NCI-H2029 treated with DMSO at 0.1 percent for 48 hours (cell line): ENCODE results near the gene HDAC4.
"Not testable (repeated sequence)": the region's sequence is repeated elsewhere in the genome, so short reads cannot be mapped to it uniquely, and the experiment has no call there.

ENCODE experiments used
- DNase-seq: peaks from one replicate; lab custom pipeline; 2025; lab: John Stamatoyannopoulos, UW

The HDAC4 gene

GRCh38 chr2:239400596-239401066 is at the start of gene HDAC4:
Gene HDAC4, minus strand, starts transcription at chr2:239401020. Its CDS starts 48,321 bp downstream, at chr2:239352699.
- no peak for DNase-seq

DNA sequence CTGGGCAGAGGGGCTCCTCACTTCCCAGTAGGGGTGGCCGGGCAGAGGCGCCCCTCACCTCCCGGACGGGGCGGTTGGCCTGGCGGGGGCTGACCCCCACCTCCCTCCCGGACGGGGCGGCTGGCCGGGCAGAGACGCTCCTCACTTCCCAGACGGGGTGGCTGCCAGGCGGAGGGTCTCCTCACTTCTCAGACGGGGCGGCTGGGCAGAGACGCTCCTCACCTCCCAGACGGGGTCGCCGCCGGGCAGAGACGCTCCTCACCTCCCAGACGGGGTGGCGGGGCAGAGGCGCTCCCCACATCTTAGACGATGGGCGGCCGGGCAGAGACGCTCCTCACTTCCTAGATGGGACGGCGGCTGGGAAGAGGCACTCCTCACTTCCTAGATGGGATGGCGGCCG is 48.6 kb upstream of the HDAC4 start:
- not testable (repeated sequence) for DNase-seq

GRCh38 chr2:239445771-239446524 is 45.1 kb upstream of the HDAC4 start:
- no peak for DNase-seq

DNA sequence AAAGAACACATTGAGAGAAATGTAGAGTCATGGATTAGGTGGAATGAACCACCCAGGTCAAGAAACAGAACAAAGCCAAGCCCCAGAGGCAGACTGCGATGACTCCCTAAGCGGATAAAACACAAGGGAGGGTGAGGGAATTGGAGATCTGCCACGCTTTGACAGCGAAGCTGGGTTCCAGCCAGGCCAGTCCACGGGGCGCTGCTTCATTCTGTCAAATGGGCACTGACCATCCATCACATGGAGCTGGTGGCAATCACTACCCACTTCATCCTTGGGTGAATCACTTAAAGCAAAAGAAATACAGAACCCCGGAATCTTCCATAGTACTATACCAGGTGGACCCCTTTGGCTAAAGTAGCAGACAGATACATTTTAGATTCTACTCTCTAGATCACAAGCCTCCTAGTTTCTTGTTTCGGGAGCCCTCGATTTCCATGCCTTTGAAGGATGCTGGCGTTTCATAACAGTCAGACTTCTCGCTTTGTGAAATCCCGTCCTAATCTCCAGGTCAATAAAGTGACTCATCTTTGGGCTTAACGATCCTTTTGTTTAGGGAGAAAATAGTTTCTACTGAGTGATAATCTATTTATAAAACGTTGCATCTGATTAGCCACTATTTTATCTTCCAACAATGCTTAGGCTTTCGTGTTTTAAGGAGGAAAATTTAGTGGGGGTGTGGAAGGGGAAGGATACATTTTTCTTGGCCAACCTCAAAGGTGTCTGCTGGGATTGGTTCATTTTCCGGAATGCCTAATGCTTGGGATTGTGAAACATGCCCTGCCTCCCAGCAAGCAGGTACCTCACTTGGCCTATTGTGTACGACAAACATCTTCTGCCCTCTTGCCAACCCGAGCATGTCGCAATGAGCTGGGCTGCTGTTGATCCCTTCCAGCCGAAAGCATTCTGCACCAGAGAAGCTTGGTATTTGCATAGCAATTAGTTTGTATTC is 44.1 kb upstream of the HDAC4 start:
- no peak for DNase-seq

- no peak for DNase-seq
Observed at GRCh38 chr2:239443666-239444567, 43.1 kb upstream of the HDAC4 start.

GRCh38 chr2:239443102-239443620 is 42.3 kb upstream of the HDAC4 start:
- DNase-seq = no peak

- no peak for DNase-seq
Observed at GRCh38 chr2:239442192-239442591, 41.4 kb upstream of the HDAC4 start.

DNA sequence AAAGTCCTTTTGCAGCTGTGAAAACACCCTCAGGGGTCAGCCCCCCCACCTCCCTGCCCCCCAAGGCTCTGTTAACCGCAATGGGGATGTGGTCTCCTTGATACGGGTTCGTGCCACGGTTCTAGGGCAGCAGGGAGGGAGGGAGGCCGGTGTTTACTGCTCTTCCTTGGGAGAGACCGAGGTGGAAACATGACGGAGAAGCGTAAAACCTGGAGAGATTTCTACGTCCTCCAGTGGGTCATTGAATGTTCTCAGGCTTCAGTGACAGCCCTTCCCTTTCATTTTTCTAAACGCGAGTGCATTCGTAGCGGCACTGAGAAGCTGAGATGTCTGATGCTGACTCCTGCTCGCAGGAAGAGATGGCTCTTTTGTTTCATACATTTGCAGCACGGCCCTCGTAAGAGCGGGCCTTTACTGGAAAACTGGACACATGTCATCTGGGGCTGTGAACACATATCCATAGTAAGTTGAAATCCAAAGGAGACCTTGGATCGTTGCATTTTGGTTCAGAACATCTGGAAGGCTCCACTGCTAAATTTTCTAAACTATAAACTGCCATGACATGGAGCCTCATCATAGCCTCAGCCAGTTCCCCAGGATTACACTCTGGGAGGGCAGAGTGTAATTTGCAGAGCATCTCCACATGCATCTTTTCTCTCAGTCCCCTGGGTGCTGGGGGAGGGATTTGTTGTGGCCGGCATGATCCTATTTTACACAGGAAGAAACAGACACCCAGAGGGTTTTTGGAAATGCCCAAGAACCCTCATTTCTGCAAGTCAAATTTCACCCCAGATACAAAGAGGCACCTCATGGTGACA is 40.6 kb upstream of the HDAC4 start:
- no peak for DNase-seq

DNA sequence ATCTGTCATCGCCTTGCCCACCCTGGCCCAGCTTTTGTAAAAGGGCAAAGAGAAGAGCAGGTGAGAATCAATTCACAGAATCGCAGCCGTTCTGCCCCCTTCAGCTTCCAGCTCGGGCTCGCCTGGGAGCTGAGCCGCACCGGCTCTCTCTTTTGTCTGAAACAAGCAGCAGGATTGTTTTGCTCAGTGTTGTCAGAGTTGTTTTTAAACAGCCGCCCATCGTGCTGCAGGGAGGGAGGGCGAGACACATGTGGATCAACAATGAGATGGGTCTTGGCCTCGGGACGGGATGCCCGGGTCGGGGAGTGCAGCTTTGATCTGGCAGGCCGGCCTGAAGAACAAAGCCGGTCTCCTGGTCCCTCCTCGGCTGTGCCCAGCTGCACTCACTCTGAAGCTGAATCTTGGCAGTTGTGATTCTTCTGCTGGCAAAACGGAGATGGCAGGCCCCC is 39.7 kb upstream of the HDAC4 start:
- no peak for DNase-seq

GRCh38 chr2:239439754-239440315 is 39.0 kb upstream of the HDAC4 start:
- DNase-seq = no peak

DNA sequence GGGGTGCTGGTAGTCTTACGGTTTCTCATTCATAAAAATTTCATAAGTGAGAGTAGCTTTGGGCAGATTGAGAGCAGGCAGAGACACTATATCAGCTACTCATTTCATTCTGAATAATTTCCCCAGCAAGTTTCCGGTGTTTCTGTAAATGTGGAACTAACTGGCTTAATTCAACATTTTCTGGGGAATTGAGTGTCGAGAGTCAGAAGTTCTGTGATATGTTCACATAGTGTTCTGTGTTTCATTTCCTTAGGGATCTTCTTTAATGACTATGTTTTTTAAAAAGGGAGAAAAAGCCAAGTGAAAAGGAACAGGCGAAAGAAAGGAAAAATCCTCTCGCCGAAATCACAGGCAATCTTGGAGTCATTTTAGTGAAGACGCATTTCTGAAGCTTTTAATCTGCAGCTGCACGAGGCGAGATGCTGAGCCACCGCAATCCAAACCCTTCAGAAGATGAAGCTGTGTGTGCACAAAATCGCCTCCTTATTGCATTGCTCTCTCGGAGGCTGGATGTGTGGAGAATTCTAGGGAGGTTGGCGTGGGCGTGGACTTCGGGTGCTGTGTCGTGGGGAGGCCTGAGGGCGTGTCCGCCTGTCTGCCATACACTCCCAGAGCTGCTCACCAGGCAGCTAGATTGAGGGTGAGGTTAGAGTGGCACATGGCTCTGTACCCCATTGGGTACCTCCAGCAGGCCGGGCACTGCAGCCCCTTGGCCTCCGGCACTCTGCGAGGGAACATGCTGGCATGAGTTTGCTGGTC is 38.4 kb upstream of the HDAC4 start:
- no peak for DNase-seq

DNA sequence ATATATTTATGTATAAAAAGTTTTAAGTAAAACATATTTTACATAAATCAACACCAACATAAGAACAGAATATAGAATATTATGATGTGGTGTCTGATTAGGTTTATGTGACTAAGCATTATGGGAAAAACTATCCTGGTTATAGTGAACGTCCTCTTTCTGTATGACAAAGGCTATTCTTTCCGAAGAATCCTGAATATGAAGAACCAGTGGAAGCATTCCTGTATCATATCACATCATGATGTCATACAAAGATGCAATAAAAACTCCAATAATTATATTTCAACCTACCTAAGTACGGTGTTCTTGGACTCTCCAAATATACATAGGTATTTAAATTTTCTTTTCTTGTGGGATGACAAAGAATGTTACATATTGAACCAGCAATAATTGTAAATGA is 37.5 kb upstream of the HDAC4 start:
- no peak for DNase-seq

DNA sequence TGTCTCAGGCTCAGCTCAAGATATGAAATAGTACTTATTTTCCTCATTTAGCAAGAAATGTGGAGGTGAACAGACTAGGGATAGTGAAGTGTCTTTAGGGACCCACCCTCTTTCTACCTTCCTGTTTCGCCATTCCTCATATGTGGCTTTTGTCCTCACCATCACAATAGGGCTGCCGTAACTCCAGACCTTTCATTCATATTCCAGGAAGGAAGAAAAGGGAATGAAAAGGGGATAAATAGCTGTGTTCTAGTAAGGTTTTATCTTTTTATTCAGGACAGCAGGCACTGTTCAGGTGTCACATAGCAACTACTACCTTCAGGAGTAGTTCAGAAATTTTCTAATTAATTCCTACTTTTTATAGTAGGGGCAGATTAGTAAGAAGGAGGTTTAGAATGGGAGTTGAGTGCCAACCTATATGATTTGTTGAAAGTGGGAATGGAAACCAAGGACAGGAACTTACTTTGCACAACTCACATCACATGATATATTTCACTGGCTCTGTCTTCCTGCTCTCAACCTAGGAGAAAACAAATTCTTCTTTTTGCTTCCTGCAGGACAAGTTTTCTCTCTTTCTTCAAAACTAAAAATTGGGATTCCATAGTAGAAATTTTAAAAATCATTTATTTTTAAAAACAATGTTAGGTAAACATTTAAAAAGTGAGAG is 36.0 kb upstream of the HDAC4 start:
- no peak for DNase-seq

- DNase-seq = no peak
Observed at GRCh38 chr2:239436076-239436475, 35.3 kb upstream of the HDAC4 start.

DNA sequence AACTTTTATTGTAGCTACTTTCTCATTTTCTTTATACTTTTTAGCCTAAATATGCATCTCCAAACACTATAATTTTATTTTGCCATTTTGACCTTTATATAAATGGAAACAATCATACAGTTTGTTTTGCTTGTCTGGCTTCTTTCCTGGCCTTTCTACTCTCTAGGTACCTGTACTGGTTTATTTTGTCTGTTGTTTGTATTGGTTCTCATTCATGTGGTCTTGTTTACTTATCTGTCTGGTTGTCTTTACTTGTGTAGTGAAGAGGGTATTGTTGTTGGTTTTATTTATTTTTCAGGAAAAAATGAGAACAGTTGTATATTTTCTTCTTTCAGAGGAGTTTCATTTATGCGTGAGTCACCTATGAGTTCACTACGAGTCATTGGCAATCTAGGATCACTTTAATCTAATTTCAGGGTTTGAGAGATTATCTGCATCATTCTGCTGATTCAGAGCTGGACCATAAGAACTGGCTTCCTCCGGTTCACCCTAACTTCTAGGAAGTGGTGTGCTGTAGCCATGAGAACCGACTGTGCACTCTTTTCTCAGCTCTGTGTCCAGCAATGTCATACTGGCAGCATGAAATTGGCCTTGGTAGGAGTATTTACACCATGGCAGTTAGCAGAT is 33.1 kb upstream of the HDAC4 start:
- no peak for DNase-seq

GRCh38 chr2:239432174-239432573 is 31.4 kb upstream of the HDAC4 start:
- no peak for DNase-seq

DNA sequence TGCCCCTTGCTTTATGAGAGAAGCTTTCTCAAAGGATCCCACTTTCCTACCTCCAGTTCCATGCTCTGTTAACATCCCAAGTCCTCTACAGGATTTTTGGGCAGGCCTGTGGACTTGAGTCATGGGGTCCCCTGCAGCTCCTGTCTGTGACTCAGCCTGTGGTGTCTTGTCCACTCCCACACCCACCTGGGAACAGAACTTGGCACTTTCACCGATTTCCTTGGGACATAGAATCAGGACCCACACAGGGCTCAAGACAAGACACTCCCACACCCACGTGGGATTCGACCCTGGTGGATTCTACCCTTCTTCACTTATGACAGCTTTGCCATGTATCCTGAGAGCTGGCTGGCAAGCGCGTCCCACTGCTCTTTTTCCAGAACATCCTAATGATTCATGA is 30.7 kb upstream of the HDAC4 start:
- no peak for DNase-seq
